Fibroblast of lung (primary cell): ENCODE data around the gene KIF4B.

Experiments used
- EZH2 ChIP-seq: IDR thresholded peaks from 2 replicates; pipeline ENCODE4 v1.5.1; 2012; ENCODE audit warnings: low read length, control low read depth, mild to moderate bottlenecking; ENCODE audit errors: missing control alignments
- TF ChIP-seq, protein P1 (sequence below), 2 donors: IDR thresholded peaks in 1 of 2; conservative IDR thresholded peaks in 1 of 2; 1 replicate in 1 of 2; 2 replicates in 1 of 2; pipeline ENCODE4 v1.5.1; 2011 to 2012; ENCODE audit warnings: low read length in 2 of 2, control low read depth in 1 of 2, inconsistent platforms in 1 of 2, low read depth in 1 of 2, mild to moderate bottlenecking in 1 of 2

DNA sequence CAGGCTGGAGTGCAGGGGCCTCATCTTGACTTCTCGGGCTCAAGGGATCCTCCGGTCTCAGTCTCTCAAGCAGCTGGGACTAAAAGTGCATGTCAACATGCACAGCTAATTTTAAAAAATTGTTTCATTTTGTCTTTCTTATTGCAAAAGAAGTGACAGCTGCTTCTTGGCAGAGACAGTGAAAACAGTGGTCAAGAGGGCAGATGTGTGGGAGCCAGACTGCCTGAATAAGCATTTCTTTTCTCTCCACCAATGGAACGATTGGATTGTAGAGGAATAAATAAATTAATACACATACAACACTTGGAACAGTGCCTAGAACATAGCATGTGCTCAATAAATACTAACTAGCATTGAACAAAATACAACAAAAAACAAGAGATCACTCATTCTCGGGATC is 27.4 kb upstream of the KIF4B start:
- TF ChIP-seq, protein P1, sequence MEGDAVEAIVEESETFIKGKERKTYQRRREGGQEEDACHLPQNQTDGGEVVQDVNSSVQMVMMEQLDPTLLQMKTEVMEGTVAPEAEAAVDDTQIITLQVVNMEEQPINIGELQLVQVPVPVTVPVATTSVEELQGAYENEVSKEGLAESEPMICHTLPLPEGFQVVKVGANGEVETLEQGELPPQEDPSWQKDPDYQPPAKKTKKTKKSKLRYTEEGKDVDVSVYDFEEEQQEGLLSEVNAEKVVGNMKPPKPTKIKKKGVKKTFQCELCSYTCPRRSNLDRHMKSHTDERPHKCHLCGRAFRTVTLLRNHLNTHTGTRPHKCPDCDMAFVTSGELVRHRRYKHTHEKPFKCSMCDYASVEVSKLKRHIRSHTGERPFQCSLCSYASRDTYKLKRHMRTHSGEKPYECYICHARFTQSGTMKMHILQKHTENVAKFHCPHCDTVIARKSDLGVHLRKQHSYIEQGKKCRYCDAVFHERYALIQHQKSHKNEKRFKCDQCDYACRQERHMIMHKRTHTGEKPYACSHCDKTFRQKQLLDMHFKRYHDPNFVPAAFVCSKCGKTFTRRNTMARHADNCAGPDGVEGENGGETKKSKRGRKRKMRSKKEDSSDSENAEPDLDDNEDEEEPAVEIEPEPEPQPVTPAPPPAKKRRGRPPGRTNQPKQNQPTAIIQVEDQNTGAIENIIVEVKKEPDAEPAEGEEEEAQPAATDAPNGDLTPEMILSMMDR (conservative IDR thresholded peaks at IDR 0.05 in 1 of 2, IDR thresholded peaks at IDR 0.05 in 1 of 2; ENCODE audit: low read depth in 1 of 2, low read length in 2 of 2): no peak
- TF ChIP-seq EZH2: no peak
